ENCODE results near the gene TSPYL4.

TSPYL4 gene

DNA sequence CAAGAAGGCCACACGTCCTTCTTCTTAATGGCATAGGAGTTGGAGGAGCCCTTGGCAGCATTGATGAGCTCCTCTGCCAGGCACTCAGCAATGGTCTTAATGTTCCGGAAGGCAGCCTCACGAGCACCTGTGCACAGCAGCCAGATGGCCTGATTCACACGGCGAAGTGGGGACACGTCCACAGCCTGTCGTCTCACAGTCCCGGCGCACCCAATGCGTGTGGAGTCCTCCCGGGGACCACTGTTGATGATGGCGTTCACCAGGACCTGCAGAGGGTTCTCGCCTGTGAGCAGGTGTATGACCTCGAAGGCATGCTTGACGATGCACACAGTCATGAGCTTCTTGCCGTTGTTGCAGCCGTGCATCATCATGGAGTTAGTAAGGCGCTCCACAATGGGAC, 4.6 kb upstream of the TSPYL4 start:
- peaks cover 6% of the 10 kb centered on the region for H3K36me3 Mint-ChIP-seq
- peaks cover 6% of the 10 kb centered on the region for H3K9me3 Mint-ChIP-seq
- H3K4me3 Mint-ChIP-seq = no peak overlapping the region
- H3K27me3 Mint-ChIP-seq = no peaks in the 10 kb centered on the region
- DNase-seq = no peak
- CTCF ChIA-PET = interaction anchor here (0.9 to 1.7 kb wide), 2 partner anchors 10 to 13 kb away, joined by 3 to 12 read pairs; no protein-coding TSS in a partner anchor
- H3K4me1 Mint-ChIP-seq = no peaks in the 10 kb centered on the region
- H3K27ac Mint-ChIP-seq = no peak overlapping the region

DNA sequence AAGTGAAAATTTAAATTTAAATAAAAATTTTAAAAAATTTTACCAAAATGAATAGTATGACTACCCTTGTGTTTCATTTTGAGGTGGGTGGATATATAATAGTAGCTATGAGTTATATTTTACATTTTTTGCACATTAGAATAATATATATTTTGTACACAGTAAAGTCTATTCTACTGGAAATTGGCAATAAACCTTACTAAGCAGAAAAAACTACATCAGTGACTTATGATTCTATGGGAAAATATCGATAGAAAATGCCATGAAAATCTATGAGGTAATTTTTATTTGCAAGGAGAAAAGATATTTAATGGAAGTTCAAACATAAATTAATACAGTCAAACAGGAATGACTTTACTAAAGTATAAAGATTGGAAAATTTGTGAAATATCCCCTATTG, 2.8 kb upstream of the TSPYL4 start:
- Mint-ChIP-seq H3K27ac (no peak overlapping the region), H3K4me3 (no peak overlapping the region), H3K27me3 (no peaks in the 10 kb centered on the region), H3K36me3 (peaks cover 6% of the 10 kb centered on the region), H3K9me3 (no peaks in the 10 kb centered on the region), H3K4me1 (no peaks in the 10 kb centered on the region)
- CTCF ChIA-PET = interaction anchor here (1.5 kb wide), 1 partner anchor 11 kb away, joined by 3 read pairs; no protein-coding TSS in a partner anchor
- no peak for DNase-seq

DNA sequence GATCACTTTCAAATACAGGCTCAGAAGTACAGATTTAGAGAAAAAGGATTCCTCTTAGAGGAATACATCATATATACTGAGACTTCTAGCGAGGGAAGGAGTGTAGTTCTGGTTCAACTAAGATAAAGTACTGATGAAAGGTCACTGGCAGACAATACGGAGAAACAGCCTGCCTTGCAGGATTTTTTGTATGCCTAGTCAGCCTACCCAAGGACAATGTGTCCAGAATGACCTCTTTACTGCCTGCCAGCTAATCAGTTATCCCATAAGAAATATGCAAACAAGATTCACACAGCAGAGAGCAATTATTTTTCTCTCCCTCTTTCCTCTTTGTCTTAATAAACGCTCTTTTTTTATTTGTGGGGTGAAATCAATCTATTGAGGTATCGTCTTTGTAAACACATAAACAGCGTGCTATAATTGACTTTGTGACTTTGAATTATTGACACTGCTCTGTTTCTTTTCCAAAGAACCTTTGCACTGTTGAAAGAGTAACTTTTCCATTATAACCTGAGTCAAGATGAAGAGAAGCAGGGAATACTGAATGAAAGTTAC, 1.4 kb upstream of the TSPYL4 start:
- H3K9me3 Mint-ChIP-seq = no peaks in the 10 kb centered on the region
- DNase-seq = no peak
- H3K36me3 Mint-ChIP-seq = peaks cover 15% of the 10 kb centered on the region
- CTCF ChIA-PET = interaction anchor here (1.6 kb wide), 1 partner anchor 13 kb away, joined by 4 read pairs; no protein-coding TSS in a partner anchor
- H3K4me3 Mint-ChIP-seq = no peak overlapping the region
- no peaks in the 10 kb centered on the region for H3K4me1 Mint-ChIP-seq
- no peaks in the 10 kb centered on the region for H3K27me3 Mint-ChIP-seq
- no peak overlapping the region for H3K27ac Mint-ChIP-seq

DNA sequence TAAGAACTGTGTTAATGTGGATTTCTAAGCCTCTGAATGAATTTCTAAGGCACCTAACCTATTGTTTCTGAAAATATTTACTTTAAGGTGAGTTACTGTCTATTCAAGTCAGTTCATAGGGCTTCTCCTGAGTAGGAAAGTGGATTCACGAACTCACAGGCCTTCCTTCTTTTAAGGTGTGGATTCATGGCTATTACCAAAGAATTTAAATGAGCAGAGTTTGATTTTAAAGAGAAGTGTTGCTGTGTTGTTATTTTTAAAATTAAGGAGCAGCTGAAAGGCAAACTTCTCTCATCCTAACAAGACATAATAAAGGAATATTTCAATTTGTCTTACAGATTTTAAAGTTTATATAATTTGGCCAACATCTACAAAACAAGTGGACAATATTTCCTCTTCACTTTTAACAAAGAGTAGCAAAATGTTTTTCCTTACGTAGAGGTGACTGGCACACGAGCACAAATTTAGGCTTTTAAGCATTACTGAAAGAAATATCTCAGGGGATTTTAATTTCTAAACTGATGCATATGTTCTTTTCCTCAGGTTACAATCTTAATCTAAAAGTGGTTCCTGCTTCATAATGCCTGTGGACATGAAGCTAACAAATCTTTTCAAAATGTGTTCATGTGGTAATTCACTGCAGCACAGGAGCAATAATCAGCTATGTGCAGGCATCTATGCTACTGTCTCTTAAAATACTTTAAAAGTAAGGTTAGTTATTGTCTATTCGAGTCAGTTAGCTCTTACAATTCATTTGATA, 602 bp upstream of the TSPYL4 start:
- no peaks in the 10 kb centered on the region for H3K4me1 Mint-ChIP-seq

DNA sequence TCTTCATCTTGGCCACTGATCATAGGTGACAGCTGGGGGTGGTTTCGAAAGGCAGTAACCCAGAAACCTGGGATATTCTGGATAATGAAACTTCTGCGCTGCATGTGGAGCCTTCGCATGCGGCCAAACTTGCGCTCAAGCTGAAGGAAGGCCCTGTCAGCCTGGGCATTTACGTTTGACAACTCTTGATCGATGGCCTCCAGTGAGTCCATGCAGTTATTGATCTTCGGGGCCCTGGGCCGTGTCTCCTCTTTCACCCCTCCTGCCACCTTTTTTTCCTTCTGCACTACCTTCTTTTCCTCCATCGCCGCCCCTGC, 729 bp downstream of the TSPYL4 start:
- Mint-ChIP-seq H3K4me1 (peaks cover 3% of the 10 kb centered on the region), H3K36me3 (peaks cover 15% of the 10 kb centered on the region), H3K9me3 (no peaks in the 10 kb centered on the region), H3K27ac (no peak overlapping the region), H3K4me3 (no peak overlapping the region), H3K27me3 (no peaks in the 10 kb centered on the region)
- CTCF ChIA-PET = interaction anchor here (1.0 to 1.8 kb wide), 3 partner anchors 15 to 36 kb away, joined by 4 read pairs; no protein-coding TSS in a partner anchor
- DNase-seq = no peak

More for the DNA sequence above, 602 bp upstream of the TSPYL4 start:
- Mint-ChIP-seq H3K27me3 (no peaks in the 10 kb centered on the region), H3K27ac (no peak overlapping the region), H3K36me3 (peaks cover 15% of the 10 kb centered on the region), H3K4me3 (no peak overlapping the region), H3K9me3 (no peaks in the 10 kb centered on the region)
- no peak for DNase-seq
- CTCF ChIA-PET = interaction anchor here (1.0 to 1.6 kb wide), 3 partner anchors 13 to 318 kb away, joined by 4 read pairs; no protein-coding TSS in a partner anchor

DNA sequence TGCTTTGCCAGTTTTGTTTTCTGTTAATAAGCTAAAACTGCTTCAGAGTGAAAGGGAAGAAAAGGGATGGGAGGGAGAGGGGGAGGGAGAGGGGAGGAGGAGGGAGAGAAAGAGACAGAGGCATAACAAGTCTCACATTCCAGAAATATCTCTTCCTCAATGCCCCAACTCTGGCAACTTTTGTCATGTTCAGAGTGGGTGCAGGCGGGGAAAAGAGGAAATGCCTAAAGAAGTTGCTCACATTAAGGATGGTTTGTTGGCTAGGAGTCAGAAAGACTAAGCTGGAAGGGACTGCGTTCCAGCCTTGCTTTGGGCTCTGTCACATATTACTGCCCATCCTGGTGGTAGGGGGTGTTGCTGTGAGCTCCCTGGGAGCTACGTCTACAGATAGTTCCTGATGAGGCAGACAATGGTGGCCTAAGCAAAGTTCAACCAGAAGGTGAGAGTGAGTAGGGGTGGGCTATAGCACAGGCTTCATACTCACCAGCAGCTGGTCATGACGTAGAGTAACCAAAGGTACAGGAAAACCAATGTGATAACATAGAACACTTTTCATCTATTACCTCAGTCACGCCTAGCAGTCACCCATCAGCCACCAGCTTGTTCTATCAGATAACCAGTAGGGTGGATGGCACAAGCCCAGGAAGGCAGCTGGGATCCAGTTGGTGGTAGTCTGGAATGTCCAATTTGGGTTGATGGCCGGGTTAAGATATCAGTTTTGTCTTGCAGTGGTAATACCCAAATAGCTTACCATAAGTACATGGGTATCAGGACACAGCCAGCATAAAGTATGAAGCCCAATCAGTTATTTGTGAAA, 2.1 kb downstream of the TSPYL4 start:
- no peaks in the 10 kb centered on the region for H3K9me3 Mint-ChIP-seq
- CTCF ChIA-PET = interaction anchor here (0.5 to 1.8 kb wide), 4 partner anchors 17 to 277 kb away, joined by 3 to 4 read pairs (median 4); no protein-coding TSS in a partner anchor
- no peak for DNase-seq
- H3K4me1 Mint-ChIP-seq = peaks cover 3% of the 10 kb centered on the region
- no peaks in the 10 kb centered on the region for H3K27me3 Mint-ChIP-seq
- H3K4me3 Mint-ChIP-seq = no peak overlapping the region
- H3K27ac Mint-ChIP-seq = no peak overlapping the region
- H3K36me3 Mint-ChIP-seq = peaks cover 15% of the 10 kb centered on the region

DNA sequence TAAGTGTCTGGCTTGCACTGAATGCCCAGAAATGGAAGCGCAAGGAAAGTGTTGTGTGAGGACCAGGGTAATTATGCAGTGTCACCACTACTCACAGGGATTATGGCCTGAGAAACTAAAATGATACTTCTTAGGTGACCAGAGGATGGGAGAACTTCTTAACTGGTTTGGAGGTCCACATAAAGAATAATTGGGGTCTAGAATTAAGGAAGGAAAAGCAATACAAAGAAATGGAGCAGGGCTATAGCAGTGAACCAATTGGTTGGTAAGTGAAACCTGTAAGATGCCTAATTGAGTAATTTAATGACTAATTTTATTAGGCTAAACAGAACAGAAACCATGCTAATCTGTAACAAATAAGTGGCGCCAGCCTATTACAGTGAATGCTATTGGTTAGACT, 5.3 kb downstream of the TSPYL4 start:
- DNase-seq = no peak
- peaks cover 15% of the 10 kb centered on the region for H3K36me3 Mint-ChIP-seq
- no peaks in the 10 kb centered on the region for H3K9me3 Mint-ChIP-seq
- CTCF ChIA-PET = no interaction called here
- H3K27me3 Mint-ChIP-seq = no peaks in the 10 kb centered on the region
- H3K4me1 Mint-ChIP-seq = peaks cover 3% of the 10 kb centered on the region
- H3K4me3 Mint-ChIP-seq = no peak overlapping the region
- no peak overlapping the region for H3K27ac Mint-ChIP-seq

DNA sequence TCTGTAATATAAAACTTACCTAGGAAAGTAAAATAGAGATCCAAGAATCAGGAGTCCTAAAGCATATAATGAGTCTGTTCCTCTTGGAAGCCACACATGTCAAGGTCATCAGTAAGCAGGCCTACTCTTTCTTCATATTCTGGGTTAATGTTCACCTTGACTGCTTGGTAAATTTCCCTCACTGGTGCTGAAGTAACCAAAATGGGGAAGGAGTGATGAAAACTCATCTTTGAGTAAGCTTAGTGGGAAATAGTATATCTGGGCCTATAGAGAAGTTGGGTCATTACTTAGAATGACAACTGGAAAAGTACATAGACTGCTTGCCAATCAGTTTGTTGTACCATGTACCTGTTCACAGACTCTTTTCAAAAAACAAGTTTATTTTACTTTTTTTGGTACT, 6.6 kb downstream of the TSPYL4 start:
- no peak for DNase-seq
- Mint-ChIP-seq H3K27me3 (no peaks in the 10 kb centered on the region), H3K9me3 (no peaks in the 10 kb centered on the region), H3K27ac (no peak overlapping the region), H3K4me3 (no peak overlapping the region), H3K36me3 (peaks cover 15% of the 10 kb centered on the region), H3K4me1 (peaks cover 3% of the 10 kb centered on the region)
- CTCF ChIA-PET = no interaction called here

DNA sequence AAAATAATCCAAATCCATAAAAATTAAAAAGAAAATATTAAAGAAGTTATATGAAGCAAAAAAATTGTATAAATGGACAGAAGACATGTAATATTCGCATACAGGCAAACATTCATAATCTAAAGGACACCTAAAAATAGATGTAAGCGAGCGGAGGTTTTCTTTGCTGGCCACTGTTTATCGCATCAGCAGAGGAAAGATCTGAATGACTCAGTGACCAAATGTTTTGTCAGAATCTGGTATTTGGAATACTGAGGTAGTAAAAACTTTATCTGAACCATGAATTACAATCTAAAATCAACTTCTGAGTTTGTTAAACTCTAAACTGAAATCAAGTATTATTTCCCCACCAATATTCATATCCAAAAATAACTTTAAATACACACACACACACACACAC, 7.8 kb downstream of the TSPYL4 start:
- H3K27ac Mint-ChIP-seq = no peak overlapping the region
- H3K4me1 Mint-ChIP-seq = peaks cover 3% of the 10 kb centered on the region
- no peak for DNase-seq
- no peak overlapping the region for H3K4me3 Mint-ChIP-seq
- H3K9me3 Mint-ChIP-seq = no peaks in the 10 kb centered on the region
- H3K36me3 Mint-ChIP-seq = peaks cover 5% of the 10 kb centered on the region
- CTCF ChIA-PET = no interaction called here
- no peaks in the 10 kb centered on the region for H3K27me3 Mint-ChIP-seq

DNA sequence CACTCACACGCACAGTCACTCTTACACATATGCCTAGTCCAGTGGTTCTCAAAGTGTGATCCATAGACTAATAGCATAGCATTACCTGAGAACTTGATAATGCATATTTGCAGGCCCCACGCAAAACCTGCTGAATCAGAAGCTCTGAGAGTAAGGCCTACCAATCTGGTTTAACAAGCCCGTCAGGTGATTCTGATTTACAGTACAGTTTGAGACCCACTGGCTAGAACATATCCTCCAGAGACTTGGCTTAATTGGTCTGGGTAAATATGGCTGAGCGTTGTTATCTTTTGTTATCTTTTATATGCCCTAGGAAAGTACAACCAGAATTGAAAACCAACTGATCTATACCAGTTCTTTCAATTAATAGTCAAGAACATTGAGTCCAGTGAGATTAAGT, 9.6 kb downstream of the TSPYL4 start:
- CTCF ChIA-PET = no interaction called here
- Mint-ChIP-seq H3K27ac (no peak overlapping the region), H3K9me3 (no peaks in the 10 kb centered on the region), H3K27me3 (no peaks in the 10 kb centered on the region), H3K4me1 (peaks cover 3% of the 10 kb centered on the region), H3K36me3 (peaks cover 4% of the 10 kb centered on the region), H3K4me3 (no peak overlapping the region)
- no peak for DNase-seq

DNA sequence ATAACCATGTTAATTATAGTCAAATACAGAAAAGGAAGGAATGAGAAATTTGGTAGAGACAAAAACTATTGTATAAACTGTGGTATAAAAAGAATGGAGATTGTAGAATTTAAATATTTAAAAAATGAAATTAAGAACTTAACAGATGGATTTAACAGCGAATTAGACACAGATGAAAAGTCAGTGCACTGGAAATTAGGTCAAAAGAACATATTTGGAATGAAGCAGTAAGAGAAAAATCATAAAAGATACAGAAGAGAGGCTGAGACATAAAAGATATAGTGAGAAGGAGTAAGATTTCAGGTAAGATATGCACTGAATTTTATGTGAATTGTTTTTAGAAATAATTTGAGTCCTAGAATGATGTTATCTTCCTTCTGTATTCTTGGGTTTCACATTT, 14.0 kb downstream of the TSPYL4 start:
- CTCF ChIA-PET = no interaction called here
- Mint-ChIP-seq H3K36me3 (peaks cover 5% of the 10 kb centered on the region), H3K27ac (no peak overlapping the region), H3K27me3 (no peaks in the 10 kb centered on the region), H3K4me1 (no peaks in the 10 kb centered on the region), H3K9me3 (no peaks in the 10 kb centered on the region), H3K4me3 (no peak overlapping the region)
- DNase-seq = no peak

DNA sequence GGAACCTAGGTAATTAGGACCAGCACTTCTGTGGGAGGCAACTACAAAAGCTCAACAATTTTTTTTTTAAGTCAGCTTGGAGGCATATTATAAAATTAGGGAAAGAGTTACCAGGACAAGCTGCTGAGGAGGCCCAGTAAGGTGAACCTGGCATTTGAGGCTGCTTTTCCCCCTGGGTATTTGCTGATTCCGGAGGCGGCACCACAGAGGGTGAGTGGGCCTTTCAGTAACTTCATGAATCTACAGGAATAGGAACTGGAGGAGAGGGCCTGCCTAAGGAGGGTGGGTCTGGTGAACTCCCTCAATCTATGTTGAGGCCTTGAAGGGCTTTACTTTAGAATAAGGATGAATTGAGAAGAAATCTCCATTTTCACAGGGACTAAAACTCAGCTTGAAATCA, 14.6 kb downstream of the TSPYL4 start:
- Mint-ChIP-seq H3K36me3 (peaks cover 5% of the 10 kb centered on the region), H3K27me3 (no peaks in the 10 kb centered on the region), H3K9me3 (no peaks in the 10 kb centered on the region), H3K4me3 (no peak overlapping the region), H3K4me1 (no peaks in the 10 kb centered on the region), H3K27ac (no peak overlapping the region)
- no peak for DNase-seq
- CTCF ChIA-PET = no interaction called here

DNA sequence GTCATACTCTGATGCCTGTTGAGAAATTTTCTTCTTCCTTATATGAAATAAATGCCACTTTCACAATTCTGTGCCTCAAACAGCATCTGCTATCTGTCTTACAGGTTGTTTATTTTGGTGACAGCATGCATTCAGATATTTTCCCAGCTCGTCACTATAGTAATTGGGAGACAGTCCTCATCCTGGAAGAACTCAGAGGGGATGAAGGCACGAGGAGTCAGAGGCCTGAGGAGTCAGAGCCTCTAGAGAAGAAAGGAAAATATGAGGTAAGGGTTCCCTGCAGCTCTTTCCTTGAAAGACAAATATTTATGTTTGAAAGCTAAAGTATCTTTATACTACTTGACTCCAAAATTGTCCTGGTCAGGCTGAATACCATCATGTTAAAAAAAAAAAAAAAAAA, 15.8 kb downstream of the TSPYL4 start:
- Mint-ChIP-seq H3K4me1 (no peaks in the 10 kb centered on the region), H3K27ac (no peak overlapping the region), H3K9me3 (no peaks in the 10 kb centered on the region), H3K36me3 (peaks cover 5% of the 10 kb centered on the region), H3K4me3 (no peak overlapping the region), H3K27me3 (no peaks in the 10 kb centered on the region)
- CTCF ChIA-PET = no interaction called here
- no peak for DNase-seq

DNA sequence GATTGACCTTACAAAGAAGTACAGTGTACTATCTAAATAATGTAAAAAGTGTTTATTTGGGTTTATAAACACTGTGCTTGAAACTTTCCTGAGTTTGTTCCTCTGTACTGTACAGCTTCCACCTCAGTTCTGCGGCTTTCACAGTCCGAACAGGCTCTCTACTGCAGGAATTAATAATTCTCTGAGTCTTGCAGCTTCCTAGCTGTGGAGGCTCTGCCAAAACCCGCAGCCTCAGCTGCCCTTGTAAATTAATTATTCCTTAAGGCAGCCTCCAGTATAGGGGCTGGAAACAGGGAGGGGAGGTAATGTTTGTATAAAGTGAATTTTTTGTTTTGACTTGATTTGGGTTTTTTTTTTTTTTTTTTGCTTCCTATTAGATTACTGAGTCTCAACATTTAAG, 19.2 kb downstream of the TSPYL4 start:
- Mint-ChIP-seq H3K27ac (no peak overlapping the region), H3K9me3 (no peaks in the 10 kb centered on the region), H3K36me3 (peaks cover 3% of the 10 kb centered on the region), H3K4me3 (no peak overlapping the region), H3K27me3 (no peaks in the 10 kb centered on the region), H3K4me1 (no peaks in the 10 kb centered on the region)
- DNase-seq = no peak
- CTCF ChIA-PET = interaction anchor here (0.7 kb wide), 1 partner anchor 262 kb away, joined by 3 read pairs; no protein-coding TSS in a partner anchor

Measured in activated naive CD4-positive, alpha-beta T cell treated with anti-CD3 and anti-CD28 coated beads, Interleukin-2, amount 10 ng/mL, durations not matched to agents 7 days and 5 days (primary cell).